OCI-LY7 (cell line): Measurements from ENCODE around the gene TMCC2.

Experiments used
- EZH2phosphoT487 ChIP-seq: fragments of 200-600 bp; sonication (generic); IDR thresholded peaks from 2 replicates; pipeline ENCODE4 v1.6.1; 2018; ENCODE audit warnings: low read depth, borderline replicate concordance, mild to moderate bottlenecking, mixed run types, antibody characterized with exemption, low read length, moderate library complexity, mixed read lengths
- TF ChIP-seq, protein P1 (sequence below): fragments of 200-600 bp; sonication (generic); conservative IDR thresholded peaks from 2 replicates; pipeline ENCODE4 v1.5.1; 2014; ENCODE audit warnings: mild to moderate bottlenecking, antibody characterized with exemption, low read length, moderate library complexity, mixed read lengths

- TF ChIP-seq, protein P1, sequence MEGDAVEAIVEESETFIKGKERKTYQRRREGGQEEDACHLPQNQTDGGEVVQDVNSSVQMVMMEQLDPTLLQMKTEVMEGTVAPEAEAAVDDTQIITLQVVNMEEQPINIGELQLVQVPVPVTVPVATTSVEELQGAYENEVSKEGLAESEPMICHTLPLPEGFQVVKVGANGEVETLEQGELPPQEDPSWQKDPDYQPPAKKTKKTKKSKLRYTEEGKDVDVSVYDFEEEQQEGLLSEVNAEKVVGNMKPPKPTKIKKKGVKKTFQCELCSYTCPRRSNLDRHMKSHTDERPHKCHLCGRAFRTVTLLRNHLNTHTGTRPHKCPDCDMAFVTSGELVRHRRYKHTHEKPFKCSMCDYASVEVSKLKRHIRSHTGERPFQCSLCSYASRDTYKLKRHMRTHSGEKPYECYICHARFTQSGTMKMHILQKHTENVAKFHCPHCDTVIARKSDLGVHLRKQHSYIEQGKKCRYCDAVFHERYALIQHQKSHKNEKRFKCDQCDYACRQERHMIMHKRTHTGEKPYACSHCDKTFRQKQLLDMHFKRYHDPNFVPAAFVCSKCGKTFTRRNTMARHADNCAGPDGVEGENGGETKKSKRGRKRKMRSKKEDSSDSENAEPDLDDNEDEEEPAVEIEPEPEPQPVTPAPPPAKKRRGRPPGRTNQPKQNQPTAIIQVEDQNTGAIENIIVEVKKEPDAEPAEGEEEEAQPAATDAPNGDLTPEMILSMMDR: no peak
- no peak for TF ChIP-seq EZH2phosphoT487
Measured at GRCh38 chr1:205259324-205259832, 31.6 kb downstream of the TMCC2 start.
